Neutrophil (primary cell): ENCODE data around the gene SOX5.

Experiments
- H3K27ac ChIP-seq: fragments of 200-600 bp; sonication (generic); 2 replicates; pipeline ENCODE4 v1.5.1; 2016; ENCODE audit warnings: mild to moderate bottlenecking, moderate library complexity
- H3K27me3 ChIP-seq: fragments of 200-600 bp; sonication (generic); 2 replicates; pipeline ENCODE4 v1.6.0; 2016; ENCODE audit warnings: mild to moderate bottlenecking
- H3K36me3 ChIP-seq: fragments of 200-600 bp; sonication (generic); 2 replicates; pipeline ENCODE4 v1.5.1; 2017
- H3K4me1 ChIP-seq, 2 experiments: fragments of 200-600 bp in 1 of 2; sonication (generic) in 1 of 2; 1 replicate in 1 of 2; 2 replicates in 1 of 2; pipeline versions ENCODE4 v1.5.1 to v1.6.1; 2013 to 2016; ENCODE audit warnings: low read depth in 1 of 2, low read length in 1 of 2, mild to moderate bottlenecking in 1 of 2, moderate library complexity in 1 of 2; ENCODE audit not compliant: control insufficient read depth in 1 of 2, insufficient read depth in 1 of 2
- H3K4me3 ChIP-seq, 2 experiments: fragments of 200-600 bp in 1 of 2; sonication (generic) in 1 of 2; 1 replicate in 1 of 2; 2 replicates in 1 of 2; pipeline ENCODE4 v1.5.1; 2013 to 2016; ENCODE audit warnings: low read depth in 1 of 2, low read length in 1 of 2, mild to moderate bottlenecking in 1 of 2, moderate library complexity in 1 of 2
- H3K9me3 ChIP-seq: fragments of 200-600 bp; sonication (generic); 2 replicates; pipeline ENCODE4 v1.5.1; 2016
- CTCF ChIP-seq: fragments of 200-600 bp; sonication (generic); IDR thresholded peaks from 2 replicates; pipeline ENCODE4 v1.5.1; 2016; ENCODE audit warnings: antibody characterized with exemption

The SOX5 gene

DNA sequence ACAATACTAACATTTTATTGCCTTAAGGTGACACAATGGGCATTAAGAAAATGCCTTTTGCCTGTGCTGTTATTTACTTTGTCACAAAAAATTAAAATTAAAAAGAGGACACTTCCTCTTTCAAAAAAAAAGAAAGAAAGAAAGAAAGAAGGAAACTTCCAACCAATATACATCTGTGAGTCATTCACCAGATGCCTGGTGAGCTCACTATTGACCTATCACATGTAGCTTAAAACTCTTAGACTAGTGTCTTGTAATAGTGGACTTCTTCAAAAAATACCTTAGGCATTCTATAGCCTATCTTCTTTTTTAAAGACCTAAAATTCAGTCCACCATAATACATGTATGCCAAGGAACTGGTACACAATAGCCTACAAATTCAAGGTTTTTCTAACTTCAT lies 4.9 kb upstream of the SOX5 start:
- TF ChIP-seq CTCF = no peak
- H3K4me3 ChIP-seq = no peak overlapping the region
- H3K27me3 ChIP-seq = peaks cover 29% of the 10 kb centered on the region
- no peaks in the 10 kb centered on the region for H3K9me3 ChIP-seq
- H3K27ac ChIP-seq = no peak overlapping the region
- H3K4me1 ChIP-seq = no peaks in the 10 kb centered on the region
- no peaks in the 10 kb centered on the region for H3K36me3 ChIP-seq

- no peaks in the 10 kb centered on the region for H3K9me3 ChIP-seq
- no peaks in the 10 kb centered on the region for H3K36me3 ChIP-seq
- TF ChIP-seq CTCF = no peak
- no peaks in the 10 kb centered on the region for H3K4me1 ChIP-seq
- no peak overlapping the region for H3K4me3 ChIP-seq
- no peak overlapping the region for H3K27ac ChIP-seq
- H3K27me3 ChIP-seq = peaks cover 44% of the 10 kb centered on the region
Measured at GRCh38 chr12:23952071-23952470, 2.6 kb upstream of the SOX5 start.

- H3K27ac ChIP-seq = no peak overlapping the region
- no peaks in the 10 kb centered on the region for H3K36me3 ChIP-seq
- no peaks in the 10 kb centered on the region for H3K9me3 ChIP-seq
- no peak for TF ChIP-seq CTCF
- no peak overlapping the region for H3K4me3 ChIP-seq
- no peaks in the 10 kb centered on the region for H3K4me1 ChIP-seq
- H3K27me3 ChIP-seq = peaks cover 49% of the 10 kb centered on the region
Measured at GRCh38 chr12:23950775-23951451, 1.4 kb upstream of the SOX5 start.

- Histone ChIP-seq H3K27me3 (peaks cover 50% of the 10 kb centered on the region), H3K4me1 (no peaks in the 10 kb centered on the region), H3K4me3 (no peak overlapping the region), H3K36me3 (no peaks in the 10 kb centered on the region), H3K9me3 (no peaks in the 10 kb centered on the region), H3K27ac (no peak overlapping the region)
- TF ChIP-seq CTCF = no peak
Measured at GRCh38 chr12:23950210-23950774, 822 bp upstream of the SOX5 start.

DNA sequence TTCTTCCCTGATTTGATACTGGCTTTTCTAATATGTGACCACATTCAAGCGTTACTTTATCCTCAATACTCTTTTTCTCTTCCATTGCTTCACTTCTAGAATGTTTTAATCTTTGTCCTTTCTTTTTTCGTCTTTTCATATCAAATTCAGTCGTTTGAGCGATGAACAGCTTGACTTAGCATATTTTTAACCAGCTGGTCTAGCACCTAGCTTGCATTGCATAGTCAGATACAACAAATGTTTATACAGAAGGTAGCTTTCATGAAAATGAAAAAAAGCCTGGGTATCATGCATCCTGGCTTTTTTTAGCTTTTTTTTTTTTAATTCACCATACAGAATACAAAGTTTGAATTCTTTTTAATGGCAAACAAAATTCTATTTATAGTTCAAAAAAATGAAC lies 1.2 kb downstream of the SOX5 start:
- Histone ChIP-seq H3K4me3 (no peak overlapping the region), H3K36me3 (no peaks in the 10 kb centered on the region), H3K27me3 (peaks cover 53% of the 10 kb centered on the region), H3K4me1 (no peaks in the 10 kb centered on the region), H3K27ac (no peak overlapping the region), H3K9me3 (no peaks in the 10 kb centered on the region)
- no peak for TF ChIP-seq CTCF
